Right forelimb (tissue), 1 donor: ENCODE measurements around the gene HIF1A.
"Not testable (repeated sequence)": the region's sequence is repeated elsewhere in the genome, so short reads cannot be mapped to it uniquely, and the experiment has no call there.

Experiments used
- DNase-seq: peaks from one replicate; pipeline ENCODE4 v3.0.0-alpha.2; 2018

Gene HIF1A

GRCh38 chr14:61694830-61695694 is at the start of gene HIF1A:
Gene HIF1A (plus strand): TSS chr14:61695513. CDS start chr14:61695805, 292 bp downstream.
- DNase-seq: peak; percentile 96

GRCh38 chr14:61646366-61647116 is 48.8 kb upstream of the HIF1A start:
- no peak for DNase-seq

- DNase-seq: no peak
These were observed 47.6 kb upstream of the HIF1A start for GRCh38 chr14:61647704-61648103.

- DNase-seq: no peak
These were observed 46.9 kb upstream of the HIF1A start for GRCh38 chr14:61648377-61648776.

GRCh38 chr14:61649283-61649682 is 46.0 kb upstream of the HIF1A start:
- DNase-seq: no peak

GRCh38 chr14:61651355-61651754 is 44.0 kb upstream of the HIF1A start:
- DNase-seq: no peak

- no peak for DNase-seq
These were observed 42.6 kb upstream of the HIF1A start for GRCh38 chr14:61652526-61653262.

GRCh38 chr14:61653507-61653906 is 41.8 kb upstream of the HIF1A start:
- no peak for DNase-seq

- DNase-seq: no peak
These were observed 41.3 kb upstream of the HIF1A start for GRCh38 chr14:61654026-61654425.

- no peak for DNase-seq
These were observed 39.5 kb upstream of the HIF1A start for GRCh38 chr14:61655777-61656176.

- DNase-seq: no peak
These were observed 39.0 kb upstream of the HIF1A start for GRCh38 chr14:61656341-61656740.

GRCh38 chr14:61658111-61658510 is 37.2 kb upstream of the HIF1A start:
- not testable (repeated sequence) for DNase-seq

GRCh38 chr14:61659582-61659981 is 35.7 kb upstream of the HIF1A start:
- no peak for DNase-seq

GRCh38 chr14:61661471-61662400 is 33.6 kb upstream of the HIF1A start:
- no peak for DNase-seq

GRCh38 chr14:61662437-61663311 is 32.6 kb upstream of the HIF1A start:
- DNase-seq: no peak

- no peak for DNase-seq
These were observed 31.9 kb upstream of the HIF1A start for GRCh38 chr14:61663312-61663979.

GRCh38 chr14:61668282-61668681 is 27.0 kb upstream of the HIF1A start:
- DNase-seq: no peak

- DNase-seq: no peak
These were observed 24.7 kb upstream of the HIF1A start for GRCh38 chr14:61670576-61670975.

GRCh38 chr14:61671082-61671481 is 24.2 kb upstream of the HIF1A start:
- DNase-seq: no peak

GRCh38 chr14:61672796-61673195 is 22.5 kb upstream of the HIF1A start:
- DNase-seq: no peak

- DNase-seq: no peak
These were observed 22.0 kb upstream of the HIF1A start for GRCh38 chr14:61673305-61673704.
